Colonic mucosa (tissue), 4 donors: ENCODE results near the gene IGSF22. TPM values are rescaled to one million over a fixed set of nuclear protein-coding genes. Genes with fewer than 3 reads are reported as not detected.
"Not testable (repeated sequence)": the region's sequence is repeated elsewhere in the genome, so short reads cannot be mapped to it uniquely, and the experiment has no call there.

Experiments
- DNase-seq: peaks from one replicate; pipeline ENCODE4 v3.0.0-alpha.2; 2020
- H3K27ac ChIP-seq: fragments of 200-600 bp; one replicate; pipeline ENCODE4 v1.8.0; 2021
- H3K27me3 ChIP-seq: fragments of 200-600 bp; one replicate; pipeline ENCODE4 v1.8.0; 2021
- H3K36me3 ChIP-seq: fragments of 200-600 bp; one replicate; pipeline ENCODE4 v1.8.0; 2021
- H3K4me1 ChIP-seq: fragments of 200-600 bp; one replicate; pipeline ENCODE4 v1.8.0; 2021; ENCODE audit warnings: mild to moderate bottlenecking
- H3K4me3 ChIP-seq: fragments of 200-600 bp; one replicate; pipeline ENCODE4 v1.8.0; 2021
- H3K9ac ChIP-seq, 2 donors: one replicate each; pipeline ENCODE4 v1.7.0; 2013; ENCODE audit warnings: control low read depth in 2 of 2, low read depth in 2 of 2, low read length in 2 of 2
- H3K9me3 ChIP-seq: fragments of 200-600 bp; one replicate; pipeline ENCODE4 v1.8.0; 2021
- intact Hi-C: fragments of 100-400 bp; cut with DNase I; formaldehyde crosslinking; loops from one replicate; pipeline ENCODE4 v1.14.1; 2022
- total RNA-seq, 2 donors: library from RNA; stranded (reverse); fragmentation: NEBNext Ultra II Directional in 1 of 2; extraction: Animal tissue kit (Norgen Biotek cat#: 25700) in 1 of 2; gene quantifications; one replicate each; pipeline ENCODE4 v1.2.1, GENCODE V29; 2021
- TF ChIP-seq, protein P1 (sequence below): fragments of 200-600 bp; IDR thresholded peaks from one replicate; pipeline ENCODE4 v1.8.0; 2022; ENCODE audit warnings: antibody characterized with exemption, mild to moderate bottlenecking
- donor health status: healthy.
- donor health status: DM: no; HTN: no; CAD: no.
- donor health status: DM: no; HTN: no; CAD: no.

The IGSF22 gene
- total RNA-seq, 2 donors from 2014 or later = 0.42 to 1.3 TPM

DNA sequence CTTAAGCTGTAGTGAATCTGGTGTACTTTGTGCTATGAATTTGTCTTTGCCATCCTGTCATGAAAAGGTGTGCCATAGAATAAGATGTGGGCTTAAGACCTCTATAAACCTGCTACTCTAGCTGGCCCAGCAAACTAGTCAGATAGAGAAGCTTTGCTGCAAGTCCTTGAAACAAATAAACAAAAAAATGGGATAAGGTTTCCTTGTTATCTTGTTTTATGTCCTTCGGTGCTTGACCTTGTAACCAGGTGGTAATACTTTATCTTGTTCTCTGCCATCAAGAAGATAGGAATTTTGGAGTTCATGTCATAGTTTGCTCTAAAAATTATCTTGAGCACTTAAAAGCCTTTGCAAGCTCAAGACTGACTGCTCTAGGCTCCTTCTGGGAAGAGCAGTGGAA lies 41.7 kb downstream of the IGSF22 start:
- DNase-seq = no peak
- Histone ChIP-seq H3K4me3 (no peak overlapping the region), H3K36me3 (no peaks in the 10 kb centered on the region), H3K27me3 (no peaks in the 10 kb centered on the region), H3K4me1 (no peaks in the 10 kb centered on the region), H3K27ac (no peak overlapping the region), H3K9me3 (no peaks in the 10 kb centered on the region), H3K9ac (no peak overlapping the region)
- intact Hi-C loops = no loop called here
- TF ChIP-seq, protein P1, sequence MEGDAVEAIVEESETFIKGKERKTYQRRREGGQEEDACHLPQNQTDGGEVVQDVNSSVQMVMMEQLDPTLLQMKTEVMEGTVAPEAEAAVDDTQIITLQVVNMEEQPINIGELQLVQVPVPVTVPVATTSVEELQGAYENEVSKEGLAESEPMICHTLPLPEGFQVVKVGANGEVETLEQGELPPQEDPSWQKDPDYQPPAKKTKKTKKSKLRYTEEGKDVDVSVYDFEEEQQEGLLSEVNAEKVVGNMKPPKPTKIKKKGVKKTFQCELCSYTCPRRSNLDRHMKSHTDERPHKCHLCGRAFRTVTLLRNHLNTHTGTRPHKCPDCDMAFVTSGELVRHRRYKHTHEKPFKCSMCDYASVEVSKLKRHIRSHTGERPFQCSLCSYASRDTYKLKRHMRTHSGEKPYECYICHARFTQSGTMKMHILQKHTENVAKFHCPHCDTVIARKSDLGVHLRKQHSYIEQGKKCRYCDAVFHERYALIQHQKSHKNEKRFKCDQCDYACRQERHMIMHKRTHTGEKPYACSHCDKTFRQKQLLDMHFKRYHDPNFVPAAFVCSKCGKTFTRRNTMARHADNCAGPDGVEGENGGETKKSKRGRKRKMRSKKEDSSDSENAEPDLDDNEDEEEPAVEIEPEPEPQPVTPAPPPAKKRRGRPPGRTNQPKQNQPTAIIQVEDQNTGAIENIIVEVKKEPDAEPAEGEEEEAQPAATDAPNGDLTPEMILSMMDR = no peak

DNA sequence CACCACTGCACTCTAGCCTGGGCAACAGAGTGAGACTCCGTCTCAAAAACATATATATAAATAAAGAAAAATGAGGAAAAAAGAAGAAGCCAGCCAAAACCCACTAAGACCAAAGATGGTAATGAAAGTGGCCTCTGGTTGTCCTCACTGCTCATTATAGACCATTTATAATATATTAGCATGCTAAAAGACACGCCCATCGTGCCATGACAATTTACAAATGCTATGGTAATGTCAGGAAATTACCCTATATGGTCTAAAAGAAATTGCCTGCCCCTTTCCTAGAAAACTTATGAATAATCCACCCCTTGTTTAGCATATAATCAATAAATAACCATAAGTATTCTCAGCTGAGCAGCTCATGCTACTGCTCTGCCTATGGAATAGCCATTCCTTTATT lies 43.5 kb downstream of the IGSF22 start:
- Histone ChIP-seq H3K27ac (no peak overlapping the region), H3K9ac (no peak overlapping the region), H3K27me3 (no peaks in the 10 kb centered on the region), H3K36me3 (no peaks in the 10 kb centered on the region), H3K4me1 (no peaks in the 10 kb centered on the region), H3K9me3 (no peaks in the 10 kb centered on the region), H3K4me3 (no peak overlapping the region)
- TF ChIP-seq, protein P1 = no peak
- intact Hi-C loops = no loop called here
- DNase-seq = no peak

DNA sequence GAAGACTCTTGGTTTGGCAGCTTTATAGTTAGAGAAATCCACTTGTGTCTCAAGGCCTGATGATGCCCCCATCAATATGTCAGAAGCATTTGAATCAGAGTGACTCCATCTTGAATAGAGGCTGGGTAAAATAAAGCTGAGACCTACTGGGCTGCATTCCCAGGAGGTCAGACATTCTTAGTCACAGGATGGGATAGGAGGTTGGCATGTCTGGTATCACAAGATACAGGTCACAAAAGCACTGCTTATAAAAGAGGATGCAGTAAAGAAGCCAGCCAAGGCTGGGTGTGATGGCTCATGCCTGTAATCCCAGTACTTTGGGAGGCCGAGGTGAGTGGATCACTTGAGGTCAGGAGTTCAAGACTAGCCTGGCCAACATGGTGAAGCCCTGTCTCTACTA lies 44.0 kb downstream of the IGSF22 start:
- intact Hi-C loops, DNase-seq, H3K36me3 ChIP-seq, H3K4me1 ChIP-seq, H3K27me3 ChIP-seq, H3K4me3 ChIP-seq, H3K27ac ChIP-seq, H3K9me3 ChIP-seq, H3K9ac ChIP-seq: not testable (repeated sequence)

DNA sequence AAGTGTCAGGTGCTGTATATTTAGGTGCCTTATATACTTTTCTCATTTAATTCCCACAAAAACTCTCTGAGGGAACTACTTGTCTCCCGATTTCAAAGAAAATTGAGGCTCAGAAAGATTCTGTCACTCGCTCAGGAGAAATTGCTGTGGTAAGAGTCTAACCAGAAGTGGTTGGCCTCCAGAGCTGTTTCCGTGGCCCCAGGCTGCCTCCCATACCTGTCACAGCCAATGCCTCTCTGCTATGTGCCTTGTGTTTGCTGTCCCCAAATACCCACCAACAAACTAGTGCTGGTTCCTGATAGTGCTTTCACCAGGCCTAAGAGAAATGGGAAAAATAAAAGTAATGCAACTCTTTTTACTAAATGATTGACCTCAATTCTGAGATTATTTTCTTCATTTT lies 48.4 kb downstream of the IGSF22 start:
- intact Hi-C loops = no loop called here
- DNase-seq = no peak
- Histone ChIP-seq H3K4me1 (no peaks in the 10 kb centered on the region), H3K27ac (no peak overlapping the region), H3K9ac (no peak overlapping the region), H3K9me3 (no peaks in the 10 kb centered on the region), H3K4me3 (no peak overlapping the region), H3K27me3 (no peaks in the 10 kb centered on the region), H3K36me3 (no peaks in the 10 kb centered on the region)
- TF ChIP-seq, protein P1 = no peak

DNA sequence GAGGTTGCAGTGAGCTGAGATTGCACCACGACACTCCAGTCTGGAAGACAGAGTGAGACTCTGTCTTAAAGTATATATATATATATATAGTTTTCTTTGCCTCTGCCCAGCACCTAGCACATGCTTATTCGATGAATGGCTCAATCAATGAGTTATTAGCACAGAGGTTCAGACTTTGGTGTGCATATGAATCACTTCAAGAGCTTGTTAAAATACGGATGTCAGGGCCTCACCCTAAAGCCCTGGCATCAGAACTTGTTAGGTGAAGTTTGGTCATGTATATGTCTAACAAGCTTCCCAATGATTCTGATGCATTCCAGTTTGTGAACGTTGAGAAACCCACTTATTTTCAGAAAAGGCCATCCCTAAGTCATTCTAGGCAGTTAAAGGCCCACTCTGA lies 49.2 kb downstream of the IGSF22 start:
- DNase-seq = no peak
- no peaks in the 10 kb centered on the region for H3K36me3 ChIP-seq
- H3K4me1 ChIP-seq = no peaks in the 10 kb centered on the region
- TF ChIP-seq, protein P1 = no peak
- H3K9ac ChIP-seq = no peak overlapping the region
- H3K27ac ChIP-seq = no peak overlapping the region
- no peak overlapping the region for H3K4me3 ChIP-seq
- no peaks in the 10 kb centered on the region for H3K27me3 ChIP-seq
- intact Hi-C loops = no loop called here
- H3K9me3 ChIP-seq = no peaks in the 10 kb centered on the region

DNA sequence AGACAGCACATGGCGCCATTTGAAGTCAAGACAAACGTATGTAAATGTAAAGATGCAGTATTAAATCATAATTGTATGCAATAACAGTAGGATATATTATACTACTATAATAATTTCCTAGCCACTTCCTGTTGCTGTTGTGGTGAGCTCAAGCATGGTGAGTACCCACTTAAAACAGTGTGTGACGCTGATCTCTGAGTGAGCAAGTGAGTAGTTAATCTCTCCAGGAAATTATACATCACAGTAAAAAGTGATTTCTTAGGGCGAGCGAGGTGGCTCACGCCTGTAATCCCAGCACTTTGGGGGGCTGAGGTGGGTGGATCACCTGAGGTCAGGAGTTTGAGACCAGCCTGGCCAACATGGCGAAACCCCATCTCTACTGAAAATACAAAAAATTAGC lies 53.8 kb downstream of the IGSF22 start:
- H3K27ac ChIP-seq, DNase-seq, intact Hi-C loops: not testable (repeated sequence)

DNA sequence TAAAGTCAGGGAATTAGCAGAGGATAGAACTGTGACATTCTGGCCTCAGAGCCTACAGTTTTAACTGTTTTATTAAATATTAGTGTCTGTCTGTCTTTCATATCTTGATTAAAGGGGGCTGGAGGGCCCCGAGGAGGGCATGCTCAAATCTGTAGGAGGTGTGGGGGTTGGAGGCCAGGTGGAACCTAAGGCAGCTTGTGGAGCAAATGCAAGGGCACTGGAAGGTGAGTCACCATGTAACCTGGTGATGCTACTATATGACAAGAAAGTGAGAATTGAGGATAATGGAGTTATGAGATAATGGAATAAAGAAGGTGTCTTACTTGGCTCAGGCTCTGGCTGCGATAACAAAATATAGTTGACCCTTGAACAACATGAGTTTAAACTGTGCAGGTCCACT lies 54.7 kb downstream of the IGSF22 start:
- TF ChIP-seq, protein P1 = no peak
- intact Hi-C loops = no loop called here
- H3K4me3 ChIP-seq = no peak overlapping the region

More for the DNA sequence above, 53.8 kb downstream of the IGSF22 start:
- H3K4me3 ChIP-seq, H3K4me1 ChIP-seq, H3K27me3 ChIP-seq, H3K9ac ChIP-seq, H3K36me3 ChIP-seq, H3K9me3 ChIP-seq: not testable (repeated sequence)

More for the DNA sequence above, 54.7 kb downstream of the IGSF22 start:
- Histone ChIP-seq H3K27me3 (no peaks in the 10 kb centered on the region), H3K4me1 (no peaks in the 10 kb centered on the region), H3K9me3 (no peaks in the 10 kb centered on the region), H3K36me3 (no peaks in the 10 kb centered on the region), H3K27ac (no peak overlapping the region), H3K9ac (no peak overlapping the region)
- DNase-seq = no peak
